Spleen (tissue), 11 donors: ENCODE results near the gene TAOK3. TPM values are rescaled to one million over a fixed set of nuclear protein-coding genes. Genes with fewer than 3 reads are reported as not detected.

Experiments
- DNase-seq: peaks from one replicate; pipeline ENCODE4 v3.0.0-alpha.2; 2020
- H3K27ac ChIP-seq, 8 donors: fragments of 200-600 bp; sonication (generic) in 7 of 8; 1 replicate in 4 of 8; 2 replicates in 4 of 8; pipeline versions ENCODE4 v1.5.0 to v1.8.0; 2016 to 2021; ENCODE audit warnings: inconsistent platforms in 4 of 8, mild to moderate bottlenecking in 4 of 8, moderate library complexity in 1 of 8
- H3K27me3 ChIP-seq, 7 donors: fragments of 200-600 bp; sonication (generic) in 6 of 7; replicated peaks in 1 of 7; 1 replicate in 4 of 7; 2 replicates in 3 of 7; pipeline versions ENCODE4 v1.5.0 to v1.8.0; 2016 to 2021; ENCODE audit warnings: inconsistent platforms in 3 of 7, mild to moderate bottlenecking in 1 of 7
- H3K36me3 ChIP-seq, 6 donors: fragments of 200-600 bp; sonication (generic) in 5 of 6; 1 replicate in 4 of 6; 2 replicates in 2 of 6; pipeline versions ENCODE4 v1.5.0 to v1.8.0; 2016 to 2021; ENCODE audit warnings: inconsistent platforms in 2 of 6
- H3K4me1 ChIP-seq, 6 donors: fragments of 200-600 bp; sonication (generic) in 5 of 6; 1 replicate in 3 of 6; 2 replicates in 3 of 6; pipeline versions ENCODE4 v1.5.0 to v1.8.0; 2016 to 2021; ENCODE audit warnings: inconsistent platforms in 3 of 6
- H3K4me3 ChIP-seq, 8 donors: fragments of 200-600 bp; sonication (generic) in 7 of 8; 1 replicate in 4 of 8; 2 replicates in 4 of 8; pipeline versions ENCODE4 v1.5.0 to v1.8.0; 2016 to 2021; ENCODE audit warnings: inconsistent platforms in 4 of 8, mild to moderate bottlenecking in 4 of 8, moderate library complexity in 2 of 8
- H3K9me3 ChIP-seq, 8 donors: fragments of 200-600 bp; sonication (generic) in 7 of 8; 1 replicate in 4 of 8; 2 replicates in 4 of 8; pipeline versions ENCODE4 v1.5.0 to v1.8.0; 2016 to 2021; ENCODE audit warnings: inconsistent platforms in 4 of 8
- POLR2A ChIP-seq, 3 donors: fragments of 450-650 bp; IDR thresholded peaks; one replicate each; pipeline ENCODE4 v1.5.1; 2017; ENCODE audit warnings: antibody characterized with exemption in 3 of 3, mild to moderate bottlenecking in 1 of 3
- POLR2AphosphoS5 ChIP-seq, 3 donors: sonication (generic); formaldehyde crosslinking; IDR thresholded peaks; one replicate each; pipeline ENCODE4 v1.5.1; 2017; ENCODE audit warnings: antibody characterized with exemption in 3 of 3
- WGBS, 5 donors: extraction: QIAGEN DNeasy Blood & Tissue Kit in 3 of 5; methylation state at CpG; one replicate each; pipeline versions ENCODE4 v1.1.5 to v1.1.7; 2013 to 2018; 5-methylcytosine and 5-hydroxymethylcytosine counted together
- intact Hi-C: fragments of 100-400 bp; cut with DNase I; formaldehyde crosslinking; loops from one replicate; pipeline ENCODE4 v1.15.0; 2023; ENCODE audit warnings: low total_unique reads
- polyA plus RNA-seq, 3 donors: library from polyadenylated mRNA; stranded (reverse); fragments of 200-250 nt; gene quantifications; one replicate each; pipeline ENCODE4 v1.2.1, GENCODE V29; 2013
- total RNA-seq, 7 donors: library from RNA; depleted of rRNA in 3 of 7; stranded (reverse); fragments of >200 nt in 3 of 7; fragmentation: NEBNext Ultra II Directional in 4 of 7; extraction: Animal tissue kit (Norgen Biotek cat#: 25700) in 4 of 7; gene quantifications; one replicate each; pipeline versions ENCODE4 v1.1.0 to v1.2.1, GENCODE V29; 2016 to 2021
- TF ChIP-seq, protein P1 (sequence below), 11 experiments: fragments of 200-600 bp in 7 of 11; fragments of 450-650 bp in 4 of 11; sonication (generic) in 4 of 11; IDR thresholded peaks in 8 of 11; conservative IDR thresholded peaks in 3 of 11; 1 replicate in 7 of 11; 2 replicates in 4 of 11; pipeline versions ENCODE4 v1.4.0 to v1.8.0; 2016 to 2021; ENCODE audit warnings: antibody characterized with exemption in 11 of 11, inconsistent platforms in 4 of 11, mild to moderate bottlenecking in 1 of 11
- donor health status: healthy with polysubstance abuse.
- donor health status: DM: no; HTN: no; CAD: no; lungs with moderate emphysema.
- donor health status: DM: no; HTN: no; CAD: no.
- donor health status: Bipolar disorder and iron deficiency.
- donor health status: healthy.
- donor health status: DM: no; HTN: no; CAD: no.
- donor health status: DM: yes; HTN: yes; CAD: no.

TAOK3 gene
- total and polyA plus RNA-seq, 10 donors = 12.7 to 80.8 (median 56.5) TPM

DNA sequence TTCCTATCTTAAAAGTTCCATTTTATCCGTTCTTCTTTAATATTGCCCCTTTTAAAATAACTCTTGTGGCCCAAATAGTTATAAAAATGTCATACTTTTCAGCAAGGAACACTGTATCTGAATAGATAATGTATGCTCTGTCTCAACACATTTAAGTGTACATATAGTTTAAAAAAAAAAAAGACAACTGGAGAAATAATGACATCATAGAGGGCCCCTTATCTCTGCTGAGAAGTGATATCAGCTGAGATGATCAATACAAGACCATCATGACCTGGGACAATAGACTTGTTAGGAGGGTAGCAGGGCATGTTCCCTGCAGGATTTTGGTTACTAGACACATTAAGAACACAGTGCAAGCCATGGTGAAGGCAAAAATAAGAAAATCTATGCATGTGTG lies 159.3 kb downstream of the TAOK3 start:
- no peak overlapping the region for H3K4me3 ChIP-seq
- no peak overlapping the region for H3K27ac ChIP-seq
- no peak for TF ChIP-seq POLR2AphosphoS5 (IDR thresholded peaks at IDR 0.05)
- no peak for TF ChIP-seq POLR2A (IDR thresholded peaks at IDR 0.05)
- TF ChIP-seq, protein P1, sequence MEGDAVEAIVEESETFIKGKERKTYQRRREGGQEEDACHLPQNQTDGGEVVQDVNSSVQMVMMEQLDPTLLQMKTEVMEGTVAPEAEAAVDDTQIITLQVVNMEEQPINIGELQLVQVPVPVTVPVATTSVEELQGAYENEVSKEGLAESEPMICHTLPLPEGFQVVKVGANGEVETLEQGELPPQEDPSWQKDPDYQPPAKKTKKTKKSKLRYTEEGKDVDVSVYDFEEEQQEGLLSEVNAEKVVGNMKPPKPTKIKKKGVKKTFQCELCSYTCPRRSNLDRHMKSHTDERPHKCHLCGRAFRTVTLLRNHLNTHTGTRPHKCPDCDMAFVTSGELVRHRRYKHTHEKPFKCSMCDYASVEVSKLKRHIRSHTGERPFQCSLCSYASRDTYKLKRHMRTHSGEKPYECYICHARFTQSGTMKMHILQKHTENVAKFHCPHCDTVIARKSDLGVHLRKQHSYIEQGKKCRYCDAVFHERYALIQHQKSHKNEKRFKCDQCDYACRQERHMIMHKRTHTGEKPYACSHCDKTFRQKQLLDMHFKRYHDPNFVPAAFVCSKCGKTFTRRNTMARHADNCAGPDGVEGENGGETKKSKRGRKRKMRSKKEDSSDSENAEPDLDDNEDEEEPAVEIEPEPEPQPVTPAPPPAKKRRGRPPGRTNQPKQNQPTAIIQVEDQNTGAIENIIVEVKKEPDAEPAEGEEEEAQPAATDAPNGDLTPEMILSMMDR (IDR thresholded peaks at IDR 0.05 in 8 of 11, conservative IDR thresholded peaks at IDR 0.05 in 3 of 11) = no peak
- no peaks in the 10 kb centered on the region for H3K4me1 ChIP-seq
- intact Hi-C loops = no loop called here
- H3K36me3 ChIP-seq = peaks cover 0 to 83% (median 23%) of the 10 kb centered on the region in 6 donors
- 94 to 98% (median 95%) methylated on average over 1 of the region's 1 CpG for WGBS, 5 donors
- DNase-seq = no peak
- H3K9me3 ChIP-seq = no peaks in the 10 kb centered on the region
- H3K27me3 ChIP-seq = no peaks in the 10 kb centered on the region

DNA sequence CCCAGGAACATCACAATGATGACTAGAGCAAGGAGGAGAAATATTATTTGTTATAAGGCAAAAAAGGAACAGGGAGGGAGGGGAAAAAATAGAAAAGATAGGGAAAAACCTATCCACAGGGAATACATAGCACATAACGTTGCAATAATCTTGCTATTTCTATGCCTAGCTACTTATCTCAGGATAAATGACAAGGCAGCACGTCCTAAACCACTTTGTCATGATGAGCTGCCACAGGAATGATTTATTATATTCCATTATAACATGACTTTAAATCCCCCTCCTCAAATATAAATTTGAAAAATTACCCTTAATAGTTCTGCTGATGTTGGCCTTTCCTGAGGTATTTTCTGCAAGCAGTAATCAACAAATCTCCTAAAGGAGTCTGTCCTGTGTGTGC lies 160.1 kb downstream of the TAOK3 start:
- TF ChIP-seq POLR2A (IDR thresholded peaks at IDR 0.05) = no peak
- TF ChIP-seq POLR2AphosphoS5 (IDR thresholded peaks at IDR 0.05) = no peak
- TF ChIP-seq, protein P1 (IDR thresholded peaks at IDR 0.05 in 8 of 11, conservative IDR thresholded peaks at IDR 0.05 in 3 of 11) = no peak
- Histone ChIP-seq H3K27me3 (no peaks in the 10 kb centered on the region), H3K4me3 (no peak overlapping the region), H3K36me3 (peaks cover 0 to 83% (median 23%) of the 10 kb centered on the region in 6 donors), H3K4me1 (no peaks in the 10 kb centered on the region), H3K9me3 (no peaks in the 10 kb centered on the region), H3K27ac (no peak overlapping the region)
- 88 to 98% (median 92%) methylated on average over 2 of the region's 2 CpGs for WGBS, 5 donors
- intact Hi-C loops = no loop called here
- DNase-seq = no peak

DNA sequence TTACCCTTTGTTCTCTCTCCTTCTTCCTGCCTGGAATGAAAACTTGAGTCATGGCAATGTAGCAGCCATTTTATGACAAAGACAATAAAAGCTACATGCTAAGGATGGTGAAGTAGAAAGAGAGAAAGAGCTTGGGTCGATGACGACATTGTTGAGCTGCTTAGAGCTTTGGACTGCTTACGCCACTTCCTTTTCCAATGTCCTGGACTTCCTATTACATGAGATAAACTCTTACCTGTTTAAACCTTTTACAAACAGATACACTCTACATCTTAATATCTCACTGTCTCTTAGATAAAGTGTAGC lies 166.6 kb downstream of the TAOK3 start:
- Histone ChIP-seq H3K27me3 (no peaks in the 10 kb centered on the region), H3K36me3 (peaks cover 0 to 96% (median 6%) of the 10 kb centered on the region in 6 donors), H3K9me3 (no peaks in the 10 kb centered on the region), H3K27ac (peak overlapping the region in 2 of 8 donors; percentile 48 to 61), H3K4me1 (peaks cover 0 to 11% (median 0%) of the 10 kb centered on the region in 6 donors), H3K4me3 (no peak overlapping the region)
- intact Hi-C loops = no loop called here
- TF ChIP-seq POLR2AphosphoS5 (IDR thresholded peaks at IDR 0.05) = no peak
- no peak for TF ChIP-seq POLR2A (IDR thresholded peaks at IDR 0.05)
- TF ChIP-seq, protein P1 (IDR thresholded peaks at IDR 0.05 in 8 of 11, conservative IDR thresholded peaks at IDR 0.05 in 3 of 11) = no peak
- 47 to 87% (median 68%) methylated on average over 3 of the region's 3 CpGs for WGBS, 5 donors
- no peak for DNase-seq

DNA sequence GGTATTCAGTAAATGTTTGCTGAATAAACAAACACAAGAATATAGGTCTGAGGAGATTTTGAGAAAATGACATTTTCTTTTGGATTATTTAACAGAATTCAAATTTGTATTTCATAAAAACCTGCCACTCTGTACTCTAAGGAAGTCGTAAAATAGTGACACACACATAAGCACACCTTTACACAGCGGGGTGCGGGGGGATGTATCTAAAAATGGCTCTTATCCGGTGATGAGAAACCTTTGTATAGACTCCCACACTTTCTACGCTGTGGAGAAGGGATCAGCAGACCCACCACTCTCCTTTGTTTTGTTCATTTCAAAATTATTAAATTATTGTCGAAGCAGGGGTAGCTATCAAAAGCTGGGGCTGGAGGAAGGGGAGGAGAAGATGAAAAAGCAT lies 178.7 kb downstream of the TAOK3 start:
- Histone ChIP-seq H3K4me3 (no peak overlapping the region), H3K9me3 (no peaks in the 10 kb centered on the region), H3K27me3 (no peaks in the 10 kb centered on the region), H3K36me3 (peaks cover 4 to 89% (median 38%) of the 10 kb centered on the region in 6 donors), H3K27ac (no peak overlapping the region), H3K4me1 (peaks cover 0 to 12% (median 1%) of the 10 kb centered on the region in 6 donors)
- 90 to 98% (median 96%) methylated on average over 6 of the region's 6 CpGs for whole genome bisulfite sequencing, 5 donors
- no peak for DNase-seq
- intact Hi-C loops = no loop called here
- TF ChIP-seq, protein P1 (IDR thresholded peaks at IDR 0.05 in 8 of 11, conservative IDR thresholded peaks at IDR 0.05 in 3 of 11) = no peak
- TF ChIP-seq POLR2AphosphoS5 (IDR thresholded peaks at IDR 0.05) = no peak
- TF ChIP-seq POLR2A (IDR thresholded peaks at IDR 0.05) = no peak
